GM18511 (cell line): ENCODE measurements around the gene FBXL14.

Source experiments
- ATAC-seq: cut with Tn5 transposase; IDR thresholded peaks from one replicate; pipeline ENCODE4 v1.9.1; 2021; ENCODE audit warnings: mild to moderate bottlenecking, moderate library complexity; ENCODE audit not compliant: unreplicated experiment

Gene FBXL14

DNA sequence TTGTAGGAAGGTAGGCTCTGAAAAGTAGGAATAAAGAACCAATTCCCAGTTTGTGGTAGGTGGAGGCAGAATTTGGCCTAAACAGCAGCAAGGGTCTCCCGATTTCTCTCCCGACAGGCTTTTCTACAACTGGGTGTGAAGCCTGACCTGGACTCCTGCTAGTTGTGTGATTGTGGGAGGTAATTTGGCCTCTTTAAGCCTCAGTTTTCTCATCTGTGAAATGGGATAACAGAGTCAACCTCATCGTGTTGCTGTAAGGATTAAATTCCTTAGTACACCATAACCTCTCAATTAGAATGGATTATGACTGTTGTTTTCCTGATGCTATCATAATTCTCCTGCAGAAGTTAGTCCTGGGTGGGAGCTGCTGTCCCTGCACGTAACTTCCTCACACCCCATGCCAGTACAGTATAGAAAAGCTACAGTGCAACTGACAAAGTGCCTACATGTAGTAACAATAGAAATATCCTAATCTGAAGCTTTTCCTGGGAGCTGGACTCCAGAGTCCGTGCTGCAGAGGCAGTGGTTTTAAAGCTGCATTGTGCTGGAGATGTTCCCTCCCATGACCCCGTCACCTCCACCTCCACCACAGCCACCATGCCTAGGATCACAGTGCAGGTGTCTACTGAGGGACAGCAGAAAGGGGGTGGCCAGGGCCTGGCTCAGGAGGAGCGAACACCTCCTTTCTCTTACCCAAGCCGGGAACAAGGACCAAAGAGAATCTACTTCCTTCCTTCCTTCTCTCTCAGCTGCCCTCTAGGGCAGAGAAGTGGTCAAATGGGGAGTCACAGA, 76.5 kb downstream of the FBXL14 start:
- ATAC-seq: no peak

DNA sequence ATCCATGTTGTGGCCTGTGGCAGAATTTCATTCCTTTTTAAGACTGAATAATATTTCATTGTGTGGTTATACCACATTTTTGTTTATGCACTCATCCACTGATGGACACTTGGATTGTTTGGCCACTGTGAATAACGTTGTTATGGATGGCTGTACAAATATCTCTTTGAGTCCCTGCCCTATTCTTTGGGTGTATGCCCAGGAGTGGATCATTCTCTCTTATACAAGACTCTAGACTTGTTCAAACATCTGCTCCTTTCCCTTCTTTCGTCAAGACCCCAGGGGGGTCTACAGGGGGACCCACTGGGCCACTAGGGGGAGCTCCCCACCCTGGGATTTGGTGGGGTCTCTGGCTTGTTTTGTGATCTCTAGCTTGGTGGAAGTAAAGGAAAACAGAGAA, 77.4 kb downstream of the FBXL14 start:
- no peak for ATAC-seq
